Right ventricle myocardium inferior (tissue), 1 donor: ENCODE measurements around the gene CLTCL1. TPM values are rescaled to one million over a fixed set of nuclear protein-coding genes. Genes with fewer than 3 reads are reported as not detected.
A peak's percentile ranks its signal among the peaks of the same experiment; 100 is the strongest.
"Not testable (repeated sequence)": the region's sequence is repeated elsewhere in the genome, so short reads cannot be mapped to it uniquely, and the experiment has no call there.

Experiments
- ATAC-seq: fragments of 200-7000 bp; cut with Tn5 transposase; one replicate; pipeline ENCODE4 v1.9.1; 2020; ENCODE audit warnings: mild to moderate bottlenecking, moderate library complexity
- DNase-seq: peaks from one replicate; pipeline ENCODE4 v3.0.0; 2021; ENCODE audit errors: missing footprints
- intact Hi-C: fragments of 100-400 bp; cut with DNase I; formaldehyde crosslinking; loops from one replicate; pipeline ENCODE4 v1.11.0; 2022
- total RNA-seq: library from RNA; stranded (reverse); fragmentation: NEBNext Ultra II Directional; extraction: Animal tissue kit (Norgen Biotek cat#: 25700); gene quantifications from one replicate; pipeline ENCODE4 v1.2.1, GENCODE V29; 2021
- donor health status: DM: no; HTN: yes; CAD: no; lungs with severe emphysema.

CLTCL1 gene
- total RNA-seq, 1 donor from 2014 or later = 8.3 TPM

DNA sequence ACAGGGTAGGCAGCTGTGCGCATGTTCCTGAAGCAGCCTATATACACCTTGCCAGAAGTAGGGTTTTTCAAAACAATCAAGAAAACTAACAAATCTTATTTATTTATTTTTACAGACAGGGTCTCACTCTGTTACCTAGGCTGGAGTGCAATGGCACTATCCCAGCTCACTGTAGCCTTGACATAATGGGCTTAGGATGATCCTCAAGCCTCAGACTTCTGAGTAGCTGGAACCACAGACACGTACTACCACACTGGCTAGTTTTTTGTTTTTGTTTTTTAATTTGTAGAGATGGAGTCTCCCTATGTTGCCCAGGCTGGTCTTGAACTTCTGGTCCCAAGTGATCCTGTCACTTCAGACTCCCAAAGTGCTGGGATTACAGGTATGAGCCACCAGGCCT, 25.7 kb downstream of the CLTCL1 start:
- DNase-seq (no peak), ATAC-seq (no peak)
- intact Hi-C loops = no loop called here

DNA sequence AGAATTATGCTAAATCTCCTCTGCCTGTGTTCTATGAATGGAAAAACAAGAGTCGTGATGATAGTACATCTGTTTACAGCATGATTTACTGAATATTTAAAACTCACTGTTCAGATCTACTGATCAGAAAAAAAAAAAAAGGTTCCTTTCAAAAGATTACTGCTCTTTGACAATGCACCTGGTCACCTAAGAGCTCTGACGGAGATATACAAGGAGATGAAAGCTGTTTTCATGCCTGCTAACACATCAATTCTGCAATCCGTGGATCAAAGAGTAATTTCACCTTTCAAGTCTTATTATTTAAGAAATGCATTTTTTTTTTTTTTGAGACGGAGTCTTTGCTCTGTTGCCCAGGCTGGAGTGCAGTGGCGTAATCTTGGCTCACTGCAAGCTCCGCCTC, 30.7 kb downstream of the CLTCL1 start:
- DNase-seq = no peak
- intact Hi-C loops = no loop called here
- no peak for ATAC-seq

DNA sequence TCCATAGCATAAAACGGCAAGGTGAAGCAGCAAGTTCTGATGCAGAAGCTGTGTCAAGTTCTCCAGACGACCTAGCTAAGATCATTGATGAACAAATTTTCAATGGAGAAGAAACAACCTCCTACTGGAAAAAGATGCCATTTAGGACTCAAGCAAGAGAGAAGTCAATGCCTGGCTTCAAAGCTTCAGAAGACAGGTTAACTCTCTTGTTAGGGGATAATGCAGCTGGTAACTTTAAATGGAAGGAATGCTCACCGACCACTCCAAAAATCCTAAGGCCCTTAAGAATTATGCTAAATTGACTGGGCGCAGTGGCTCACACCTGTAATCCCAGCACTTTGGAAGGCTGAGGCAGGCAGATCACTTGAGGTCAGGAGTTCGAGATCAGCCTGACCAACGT, 31.3 kb downstream of the CLTCL1 start:
- ATAC-seq = no peak
- intact Hi-C loops = no loop called here
- DNase-seq = no peak

DNA sequence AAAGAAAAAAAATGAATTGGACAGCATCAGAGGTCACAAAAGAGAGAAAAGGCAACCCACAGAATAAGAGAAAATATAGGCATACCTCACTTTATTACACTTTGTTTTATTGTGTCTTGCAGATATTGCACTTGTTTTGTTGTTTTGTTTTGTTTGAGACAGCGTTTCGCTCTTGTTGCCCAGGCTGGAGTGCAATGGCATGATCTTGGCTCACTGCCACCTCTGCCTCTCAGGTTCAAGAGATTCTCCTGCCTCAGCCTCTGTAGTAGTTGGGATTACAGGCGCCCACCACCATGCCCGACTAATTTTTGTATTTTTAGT, 32.6 kb downstream of the CLTCL1 start:
- intact Hi-C loops, ATAC-seq: not testable (repeated sequence)

DNA sequence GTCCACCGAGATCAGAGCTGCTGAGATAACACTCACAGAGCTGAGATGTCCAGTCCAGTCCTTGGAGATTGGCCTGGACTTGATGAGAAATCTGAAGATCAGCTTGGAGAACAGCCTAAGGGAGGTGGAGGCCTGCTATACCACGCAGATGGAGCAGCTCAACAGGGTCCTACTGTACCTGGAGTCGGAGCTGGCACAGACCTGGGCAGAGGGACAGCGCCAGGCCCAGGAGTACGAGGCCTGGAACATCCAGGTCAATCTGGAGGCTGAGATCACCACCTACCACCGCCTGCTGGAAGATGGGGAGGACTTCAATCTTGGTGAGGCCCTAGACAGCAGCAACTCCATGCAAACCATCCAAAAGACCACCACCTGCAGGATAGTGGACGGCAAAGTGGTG, 33.1 kb downstream of the CLTCL1 start:
- ATAC-seq (no peak), DNase-seq (no peak)
- intact Hi-C loops = no loop called here

More for the DNA sequence above, 32.6 kb downstream of the CLTCL1 start:
- not testable (repeated sequence) for DNase-seq

DNA sequence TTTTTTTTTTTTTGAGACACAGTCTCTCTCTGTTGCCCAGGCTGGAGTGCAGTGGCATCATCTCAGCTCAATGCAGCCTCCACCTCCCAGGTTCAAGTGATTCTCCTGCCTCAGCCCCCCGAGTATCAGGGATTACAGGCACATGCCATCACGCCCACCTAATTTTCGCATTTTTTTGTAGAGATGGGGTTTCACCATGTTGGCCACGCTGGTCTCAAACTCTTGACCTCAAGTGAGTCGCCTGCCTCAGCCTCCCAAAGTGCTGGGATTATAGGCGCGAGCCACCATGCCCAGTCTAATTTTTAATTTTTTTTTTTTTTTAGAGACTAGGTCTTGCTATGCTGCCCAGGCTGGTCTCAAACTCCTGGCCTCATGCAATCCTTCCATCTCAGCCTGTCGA, 35.2 kb downstream of the CLTCL1 start:
- ATAC-seq, DNase-seq, intact Hi-C loops: not testable (repeated sequence)

DNA sequence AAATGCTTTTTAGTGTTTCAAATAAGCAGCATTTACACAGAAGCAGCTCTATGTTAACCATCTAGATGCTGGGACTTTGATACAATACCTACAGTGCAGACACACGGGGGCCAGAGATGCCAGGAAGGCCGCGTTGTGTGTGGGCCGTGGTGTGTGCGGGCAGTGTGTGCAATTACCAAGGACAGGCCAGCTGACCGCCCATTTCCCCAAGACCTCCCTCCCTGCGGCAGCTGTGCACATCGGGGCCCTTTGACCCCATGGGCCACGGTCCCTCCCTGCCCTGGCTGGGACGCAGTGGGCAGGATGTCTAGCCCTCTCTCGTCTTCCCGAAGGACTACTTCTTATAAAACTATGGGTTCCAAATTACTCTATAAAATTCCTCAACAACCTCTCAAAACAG, 38.4 kb downstream of the CLTCL1 start:
- ATAC-seq = no peak
- intact Hi-C loops = no loop called here
- DNase-seq = no peak

DNA sequence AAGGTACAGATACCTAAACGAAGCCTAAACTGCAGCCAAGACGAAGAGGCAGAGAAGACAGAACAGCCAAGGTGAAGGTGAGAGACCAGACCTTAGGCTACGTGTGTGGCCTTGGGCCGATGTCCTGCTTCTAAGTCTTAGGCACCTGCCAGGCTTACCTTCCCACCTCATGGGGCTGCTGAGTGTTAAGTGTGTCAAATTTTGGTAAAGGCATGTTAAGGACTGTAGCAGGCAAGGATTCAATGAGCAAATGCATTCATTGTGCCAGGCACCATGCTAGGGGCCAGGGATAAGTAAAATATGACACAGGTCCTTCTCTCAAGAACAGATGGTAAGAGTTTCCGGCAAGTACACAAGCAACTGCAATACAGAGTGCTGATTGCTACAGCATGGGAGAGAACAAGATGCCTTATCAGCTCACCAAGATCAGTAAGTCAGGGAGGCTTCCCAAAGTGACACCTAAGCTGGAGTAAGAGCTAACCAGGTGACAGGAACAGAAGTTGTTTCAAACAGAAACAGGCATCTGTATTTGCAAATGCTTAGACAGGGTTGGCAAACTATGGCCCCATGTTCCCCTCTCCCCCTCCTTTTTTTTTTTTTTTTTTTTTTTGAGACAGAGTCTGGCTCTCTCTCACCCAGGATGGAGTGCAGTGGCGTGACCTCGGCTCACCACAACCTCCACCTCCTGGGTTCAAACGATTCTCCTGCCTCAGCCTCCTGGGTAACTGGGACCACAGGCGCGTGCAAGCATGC, 46.7 kb downstream of the CLTCL1 start:
- intact Hi-C loops = no loop called here
- no peak for DNase-seq
- ATAC-seq = no peak

DNA sequence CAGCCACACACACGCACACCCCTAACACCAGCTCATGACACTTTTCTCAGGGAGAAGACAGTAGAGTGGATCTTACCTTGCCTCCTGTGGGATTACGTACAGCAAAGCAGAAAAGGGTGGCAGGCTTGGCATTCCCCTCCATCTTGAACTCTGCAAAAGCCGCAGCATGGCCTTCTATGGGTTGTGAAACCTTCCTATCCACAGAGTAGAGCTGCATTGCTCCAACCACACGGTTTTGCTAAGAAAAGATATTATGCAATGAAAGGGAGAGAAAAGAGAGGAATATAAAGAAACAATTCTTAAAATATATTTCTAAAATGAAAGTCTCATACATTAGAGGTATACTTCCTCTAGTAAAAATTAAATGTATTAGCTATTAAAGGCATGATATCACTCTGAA, 48.8 kb downstream of the CLTCL1 start:
- DNase-seq (no peak), ATAC-seq (no peak)
- intact Hi-C loops = no loop called here

DNA sequence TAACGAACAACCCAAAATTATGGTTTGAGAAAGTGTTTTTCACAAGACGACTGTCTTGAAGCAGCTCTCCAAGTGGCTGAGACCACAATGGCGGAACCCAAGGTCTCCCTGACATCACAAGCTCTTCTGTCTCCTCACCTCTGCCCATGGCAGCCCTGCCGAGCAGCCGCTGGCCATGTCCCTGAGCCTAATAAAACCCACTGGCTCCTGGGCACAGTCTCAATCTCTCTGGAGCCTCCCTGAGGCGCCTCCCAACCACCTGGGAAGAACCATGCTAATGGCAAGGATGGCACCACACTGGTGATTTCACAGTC, 50.0 kb downstream of the CLTCL1 start:
- DNase-seq (no peak), ATAC-seq (no peak)
- intact Hi-C loops = no loop called here

DNA sequence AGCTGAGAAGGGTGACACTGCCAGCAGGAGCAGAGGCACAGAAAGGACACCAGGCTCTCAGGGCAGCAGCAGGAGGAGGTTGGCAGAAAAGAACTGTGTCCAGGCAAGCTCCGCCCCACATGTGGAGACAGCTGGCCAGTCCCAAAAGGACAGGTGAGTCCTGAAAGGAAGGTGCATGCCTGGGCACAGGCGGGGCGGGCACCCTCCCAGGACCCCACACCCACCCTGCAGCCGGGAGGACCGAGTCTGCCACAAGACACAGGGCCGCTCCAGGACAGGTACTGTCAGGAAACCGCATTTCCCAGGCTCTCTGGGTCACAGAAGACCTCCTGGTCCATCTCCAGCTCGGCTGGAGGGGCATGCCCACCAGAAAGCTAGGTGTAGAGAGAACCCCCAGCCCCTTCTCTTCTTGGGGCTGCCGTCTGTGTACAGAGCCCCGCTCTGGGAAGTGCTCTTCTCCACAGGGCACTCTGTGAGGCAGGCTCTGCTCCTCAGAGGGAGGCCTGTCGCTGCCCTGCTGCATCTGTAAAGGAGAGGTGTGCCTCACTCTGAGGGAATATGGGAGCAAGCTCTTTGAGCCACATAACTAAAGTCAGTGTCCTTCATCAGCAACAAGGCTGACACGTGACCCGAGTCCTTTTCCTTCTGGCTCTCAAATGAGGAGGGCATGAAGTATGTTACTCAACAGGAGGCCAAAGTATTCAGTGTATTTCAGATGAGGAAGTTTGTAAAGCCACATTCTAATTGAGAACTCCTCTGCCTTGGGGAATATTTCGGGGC, 50.5 kb downstream of the CLTCL1 start:
- intact Hi-C loops = no loop called here
- ATAC-seq (peak; percentile 15), DNase-seq (no peak)

DNA sequence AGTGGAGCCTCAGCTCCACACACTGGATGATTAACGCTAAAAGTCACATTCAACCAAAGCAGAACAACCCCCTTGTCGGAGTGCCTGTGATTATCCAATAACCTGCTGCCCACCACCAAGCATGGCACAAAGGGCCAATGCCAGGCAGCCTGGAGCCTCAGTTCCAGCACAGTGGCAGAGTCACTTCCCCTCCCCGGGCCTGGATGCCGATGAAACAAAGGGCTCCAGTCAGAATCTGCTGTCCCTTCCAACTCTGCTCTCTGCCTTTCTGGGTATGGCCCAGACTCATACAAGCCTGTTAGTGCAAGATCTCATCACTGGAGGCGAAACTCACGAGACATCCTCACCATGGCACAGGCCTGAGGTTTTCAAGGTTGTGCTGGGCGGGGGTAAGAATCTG, 52.1 kb downstream of the CLTCL1 start:
- intact Hi-C loops = loop anchor here (5.0 kb wide), 1 partner anchor 163 kb away; no protein-coding TSS in a partner anchor
- ATAC-seq (no peak), DNase-seq (no peak)

DNA sequence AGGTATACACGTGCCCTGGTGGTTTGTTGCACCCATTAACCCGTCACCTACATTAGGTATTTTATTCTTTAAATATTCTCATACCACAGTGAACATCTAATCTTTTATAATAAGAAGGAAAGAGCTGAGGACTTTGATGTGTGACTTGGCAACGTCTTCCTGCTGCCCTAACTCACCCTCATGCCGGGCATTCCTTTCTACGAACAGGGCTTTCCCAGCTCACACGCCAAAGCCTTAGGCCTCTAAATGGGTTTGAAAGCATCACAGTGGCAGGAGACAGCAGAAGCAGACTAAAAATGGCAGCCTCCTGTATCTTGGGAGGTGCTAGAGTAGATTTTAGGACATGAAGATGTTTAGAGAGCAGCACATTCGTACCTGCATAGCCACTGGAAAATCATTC, 52.6 kb downstream of the CLTCL1 start:
- peak; percentile 68 for ATAC-seq

DNA sequence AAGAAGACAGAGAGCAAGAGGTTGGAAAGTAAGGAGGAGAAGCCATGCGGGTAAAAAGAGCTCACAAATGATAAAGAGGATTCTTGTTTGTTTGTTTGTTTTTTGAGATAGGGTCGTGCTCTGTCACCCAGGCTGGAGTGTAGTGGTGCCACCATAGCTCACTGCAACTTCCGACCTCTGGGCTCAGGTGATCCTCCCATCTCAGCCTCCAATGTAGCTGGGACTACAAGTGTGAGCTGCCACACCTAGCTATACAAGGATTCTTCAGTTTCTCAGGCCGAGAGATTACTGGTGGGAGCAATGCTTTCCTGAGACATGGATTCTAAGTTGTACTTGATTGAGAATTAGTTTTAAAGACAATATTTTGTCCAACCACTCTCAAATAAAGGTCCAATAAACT, 55.6 kb downstream of the CLTCL1 start:
- DNase-seq (no peak), ATAC-seq (no peak)
- intact Hi-C loops = loop anchor here (5.0 kb wide), 1 partner anchor 166 kb away; no protein-coding TSS in a partner anchor

More for the DNA sequence above, 52.6 kb downstream of the CLTCL1 start:
- intact Hi-C loops = loop anchor here (5.0 kb wide), 1 partner anchor 163 kb away; no protein-coding TSS in a partner anchor
- no peak for DNase-seq

DNA sequence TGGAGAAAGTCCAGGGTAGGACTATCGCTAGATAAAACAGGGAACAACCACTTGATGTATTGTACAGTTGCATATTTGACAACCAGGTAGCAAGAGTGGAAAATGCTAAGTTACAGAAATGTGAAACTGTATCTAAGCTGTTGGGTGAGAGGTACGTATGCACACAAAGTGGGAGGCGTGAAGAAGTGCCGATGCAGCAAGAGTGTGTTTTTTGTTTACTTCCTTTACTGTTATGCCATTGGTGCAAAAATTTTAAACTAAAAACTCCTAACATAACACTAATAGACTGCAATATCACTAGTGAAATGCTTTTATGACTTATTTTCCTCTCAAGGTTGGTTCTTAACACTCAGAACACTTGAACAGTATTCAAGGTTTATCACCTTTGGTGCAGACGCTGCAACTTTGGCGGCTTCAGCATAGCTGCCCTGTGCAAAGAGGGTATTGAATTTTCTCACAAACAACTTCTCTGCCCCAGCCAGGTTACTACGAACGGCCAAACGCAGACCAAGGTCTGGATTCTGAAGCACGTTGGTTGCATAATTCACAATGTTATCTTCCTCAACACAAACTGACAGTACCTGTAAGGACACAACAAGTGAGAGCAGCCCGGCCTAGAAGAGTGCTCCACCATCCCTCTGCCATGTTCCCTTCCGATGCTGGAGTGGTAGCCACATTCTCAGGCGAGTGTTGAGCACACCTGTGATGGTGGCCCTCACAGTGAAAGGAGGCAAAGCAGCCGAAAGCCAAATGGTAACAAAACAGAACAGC, 57.2 kb downstream of the CLTCL1 start:
- ATAC-seq (no peak), DNase-seq (no peak)
- intact Hi-C loops = no loop called here

DNA sequence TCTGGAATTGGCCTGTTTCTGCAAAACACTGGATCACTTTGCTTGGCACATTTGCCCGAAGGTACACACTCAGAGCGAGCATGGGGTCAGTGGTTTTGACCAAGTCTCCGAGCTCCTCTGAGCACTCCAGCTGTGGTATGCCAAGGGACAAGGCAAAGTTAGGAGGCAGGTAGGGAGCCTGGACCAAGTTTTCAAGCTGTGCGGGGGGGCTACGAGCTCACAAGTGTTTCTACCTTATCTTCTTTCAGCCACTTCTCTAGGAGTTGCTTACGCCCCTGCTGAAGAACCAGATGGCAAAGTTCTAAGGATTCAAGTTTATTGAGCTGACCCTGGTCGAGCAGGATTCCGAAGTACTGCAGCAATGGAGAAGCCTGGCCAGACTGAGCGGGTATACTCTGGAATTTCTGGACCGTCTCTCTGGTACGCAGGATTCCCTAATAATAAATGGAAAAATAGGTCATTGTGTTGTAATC, 58.3 kb downstream of the CLTCL1 start:
- intact Hi-C loops = no loop called here
- ATAC-seq (no peak), DNase-seq (no peak)

DNA sequence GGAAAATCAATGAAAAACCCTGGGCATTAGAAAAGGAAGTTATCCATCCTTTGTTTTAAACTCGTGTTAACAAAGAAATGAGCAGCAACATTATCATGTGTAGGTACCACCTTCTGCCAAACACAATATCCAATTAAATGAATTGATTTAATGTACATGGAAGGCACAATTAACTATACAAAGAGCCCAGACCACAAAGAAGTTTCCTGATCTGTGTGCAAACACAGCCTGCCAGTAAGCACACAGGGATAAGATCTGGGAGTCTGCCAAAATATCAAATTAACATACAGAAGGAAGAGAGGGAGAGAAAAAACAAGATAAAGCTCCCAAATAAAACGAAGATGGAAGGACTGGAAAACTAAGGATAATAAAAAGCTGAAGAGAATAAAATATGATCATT, 58.9 kb downstream of the CLTCL1 start:
- intact Hi-C loops = no loop called here
- ATAC-seq = no peak
- DNase-seq = no peak

DNA sequence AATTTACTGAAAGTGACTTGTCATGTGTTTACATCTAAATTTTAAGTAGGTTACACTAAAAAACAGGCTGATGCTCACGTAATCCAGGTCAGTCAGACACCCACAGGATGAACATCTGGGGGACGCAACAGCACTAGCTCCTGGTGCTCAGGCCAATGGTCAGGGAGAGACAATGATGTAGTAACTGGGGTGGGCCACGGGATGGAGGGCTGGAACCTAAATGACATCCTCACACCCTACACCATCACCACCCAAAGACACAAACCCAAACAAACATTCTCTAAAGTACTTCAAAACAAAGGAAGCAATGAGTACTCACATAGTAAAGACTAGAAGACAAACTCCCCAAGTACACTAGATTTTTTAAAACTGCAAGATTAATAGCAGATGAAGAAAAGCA, 59.5 kb downstream of the CLTCL1 start:
- DNase-seq = no peak
- intact Hi-C loops = no loop called here

DNA sequence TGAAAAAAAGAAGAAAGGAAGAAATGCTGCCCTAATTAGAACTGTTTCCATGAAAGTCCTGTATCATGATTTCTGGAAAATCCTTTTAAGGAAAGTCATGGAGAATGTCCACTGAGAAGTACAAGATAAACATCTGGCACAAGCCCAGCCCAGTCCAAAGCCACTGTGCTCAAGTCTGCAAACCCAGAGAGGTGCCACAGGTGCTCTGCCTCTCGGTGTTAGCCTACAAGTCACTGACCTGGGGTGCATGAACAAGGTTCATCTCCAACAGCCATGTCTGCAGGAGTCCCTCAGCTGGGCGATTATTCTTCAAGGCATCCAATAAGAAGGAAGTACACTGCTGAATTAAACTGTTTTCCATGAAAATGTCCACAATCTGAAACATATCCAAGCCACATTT, 61.9 kb downstream of the CLTCL1 start:
- intact Hi-C loops = no loop called here
- ATAC-seq (no peak), DNase-seq (no peak)

More for the DNA sequence above, 59.5 kb downstream of the CLTCL1 start:
- no peak for ATAC-seq

DNA sequence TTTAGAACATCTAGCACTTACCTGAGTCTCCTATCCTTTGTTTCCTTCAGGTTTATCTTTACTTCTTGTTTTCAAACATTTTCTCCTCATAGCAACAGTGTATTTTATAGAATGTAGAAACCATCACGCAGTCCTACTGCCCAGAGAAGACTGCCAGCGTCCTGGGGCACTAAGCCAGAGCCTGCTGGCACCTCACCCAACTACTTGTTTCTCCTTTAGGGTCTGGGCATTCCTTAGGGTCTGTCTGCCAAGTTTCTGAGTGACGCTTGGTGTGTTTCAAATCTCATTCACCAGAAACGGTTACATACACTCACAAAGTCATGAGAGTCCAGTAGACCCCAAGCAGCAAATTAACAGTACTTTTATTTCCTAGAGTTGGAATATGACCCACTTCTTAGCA, 63.3 kb downstream of the CLTCL1 start:
- no peak for ATAC-seq
- no peak for DNase-seq
- intact Hi-C loops = no loop called here
